Thymus (tissue), 11 donors: Measurements from ENCODE around the gene ZNF280A. TPM values are rescaled to one million over a fixed set of nuclear protein-coding genes. Genes with fewer than 3 reads are reported as not detected.
"Not testable (repeated sequence)": the region's sequence is repeated elsewhere in the genome, so short reads cannot be mapped to it uniquely, and the experiment has no call there.

Experiments
- DNase-seq, 9 donors: peaks; one replicate each; pipeline ENCODE4 v3.0.0-alpha.2; 2013; ENCODE audit warnings: low spot score in 9 of 9, low read depth in 6 of 9, missing footprints in 1 of 9
- H3K27ac ChIP-seq, 2 donors: one replicate each; pipeline ENCODE4 v1.5.1; 2013; ENCODE audit warnings: control low read depth in 1 of 2, low read depth in 1 of 2, low read length in 1 of 2, mild to moderate bottlenecking in 1 of 2, moderate library complexity in 1 of 2
- H3K27me3 ChIP-seq, 2 donors: one replicate each; pipeline ENCODE4 v1.5.1; 2013; ENCODE audit warnings: low read length in 1 of 2; ENCODE audit not compliant: control insufficient read depth in 2 of 2, insufficient read depth in 1 of 2
- H3K36me3 ChIP-seq, 2 donors: one replicate each; pipeline ENCODE4 v1.5.1; 2013; ENCODE audit warnings: low read length in 1 of 2, mild to moderate bottlenecking in 1 of 2, moderate library complexity in 1 of 2; ENCODE audit not compliant: control insufficient read depth in 2 of 2, insufficient read depth in 2 of 2
- H3K4me1 ChIP-seq, 2 donors: one replicate each; pipeline ENCODE4 v1.5.1; 2013; ENCODE audit warnings: low read length in 2 of 2; ENCODE audit not compliant: control insufficient read depth in 2 of 2, insufficient read depth in 2 of 2
- H3K4me3 ChIP-seq, 2 donors: one replicate each; pipeline ENCODE4 v1.5.1; 2013; ENCODE audit warnings: low read length in 2 of 2, control low read depth in 1 of 2, mild to moderate bottlenecking in 1 of 2
- H3K9me3 ChIP-seq, 2 donors: one replicate each; pipeline ENCODE4 v1.5.1; 2013; ENCODE audit warnings: low read length in 1 of 2, mild to moderate bottlenecking in 1 of 2; ENCODE audit not compliant: control insufficient read depth in 2 of 2, insufficient read depth in 1 of 2
- WGBS: extraction: QIAGEN DNeasy Blood & Tissue Kit; methylation state at CpG from one replicate; pipeline ENCODE4 v1.1.7; 2013; 5-methylcytosine and 5-hydroxymethylcytosine counted together
- polyA plus RNA-seq: library from polyadenylated mRNA; stranded (reverse); fragments of 200-250 nt; gene quantifications from one replicate; pipeline ENCODE4 v1.2.3, GENCODE V29; 2013
- total RNA-seq: library from RNA; stranded (reverse); fragments of 120-200 nt; gene quantifications from one replicate; pipeline ENCODE4 v1.2.4, GENCODE V29; 2013
- donor health status: healthy.

Gene ZNF280A
- total and polyA plus RNA-seq, 2 donors: 0.02 to 0.05 TPM

DNA sequence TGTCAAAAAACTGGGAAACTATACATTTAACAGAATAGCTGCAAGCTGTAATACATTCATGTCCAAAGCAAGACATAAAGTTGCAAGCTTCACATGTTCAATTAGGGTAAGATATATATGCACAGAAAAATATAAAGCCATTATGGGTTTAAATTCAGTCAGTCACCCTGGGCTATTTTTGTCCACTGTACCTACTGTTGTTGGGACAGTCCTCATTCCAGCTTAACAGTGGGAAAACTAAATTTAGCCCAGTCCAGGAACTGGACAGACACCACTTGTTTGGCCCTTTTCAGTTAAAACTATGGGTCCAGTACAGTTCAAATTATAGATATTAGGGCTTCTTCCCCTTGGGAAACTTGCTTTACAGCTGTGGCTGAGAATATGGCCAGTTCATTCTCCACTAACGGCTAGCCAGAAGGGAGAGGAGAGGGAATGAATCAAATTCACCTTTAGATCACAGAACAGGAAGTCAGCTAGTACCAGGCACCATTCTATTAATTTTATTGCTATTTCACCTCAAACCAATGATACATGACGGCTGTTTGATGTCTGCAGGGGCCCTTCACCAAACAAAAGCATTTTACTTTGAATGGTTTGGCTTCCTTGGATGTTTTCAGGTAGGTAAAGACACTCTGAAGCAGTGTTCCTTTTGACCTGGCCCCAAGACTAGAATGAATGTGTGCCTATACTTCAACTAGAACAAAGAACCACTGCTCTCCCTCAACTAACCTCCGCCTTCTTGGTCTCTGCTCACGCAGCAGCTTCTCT, 33.8 kb downstream of the ZNF280A start:
- H3K27ac ChIP-seq: no peak overlapping the region
- H3K36me3 ChIP-seq: peaks cover 0 to 2% of the 10 kb centered on the region in 2 donors
- WGBS: 98% methylated on average over 4 of the region's 4 CpGs
- DNase-seq: no peak
- H3K9me3 ChIP-seq: no peaks in the 10 kb centered on the region
- H3K4me1 ChIP-seq: no peaks in the 10 kb centered on the region
- H3K27me3 ChIP-seq: no peaks in the 10 kb centered on the region
- no peak overlapping the region for H3K4me3 ChIP-seq

DNA sequence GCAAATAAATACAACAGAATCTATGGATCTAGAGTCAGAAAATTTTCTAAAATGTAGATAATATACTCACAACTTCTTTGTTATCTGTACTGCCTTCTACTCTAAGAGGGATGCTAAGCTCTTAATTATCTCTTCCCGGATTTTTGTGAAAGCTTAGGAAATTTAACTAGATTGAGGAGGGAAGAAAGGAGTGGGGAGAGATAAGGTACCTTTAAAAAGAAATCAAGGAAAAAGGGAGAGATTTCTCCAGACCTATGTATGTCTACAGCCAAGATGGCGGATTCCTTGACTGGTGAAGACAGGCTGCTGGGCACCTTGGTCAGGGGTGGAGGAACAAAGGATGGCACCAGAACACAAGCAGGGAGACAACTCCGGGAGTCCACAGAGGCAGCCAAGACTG, 34.5 kb downstream of the ZNF280A start:
- 98% methylated on average over 3 of the region's 3 CpGs for WGBS
- no peaks in the 10 kb centered on the region for H3K4me1 ChIP-seq
- no peak overlapping the region for H3K27ac ChIP-seq
- H3K27me3 ChIP-seq: no peaks in the 10 kb centered on the region
- no peak overlapping the region for H3K4me3 ChIP-seq
- DNase-seq: no peak
- H3K36me3 ChIP-seq: peaks cover 0 to 2% of the 10 kb centered on the region in 2 donors
- no peaks in the 10 kb centered on the region for H3K9me3 ChIP-seq

DNA sequence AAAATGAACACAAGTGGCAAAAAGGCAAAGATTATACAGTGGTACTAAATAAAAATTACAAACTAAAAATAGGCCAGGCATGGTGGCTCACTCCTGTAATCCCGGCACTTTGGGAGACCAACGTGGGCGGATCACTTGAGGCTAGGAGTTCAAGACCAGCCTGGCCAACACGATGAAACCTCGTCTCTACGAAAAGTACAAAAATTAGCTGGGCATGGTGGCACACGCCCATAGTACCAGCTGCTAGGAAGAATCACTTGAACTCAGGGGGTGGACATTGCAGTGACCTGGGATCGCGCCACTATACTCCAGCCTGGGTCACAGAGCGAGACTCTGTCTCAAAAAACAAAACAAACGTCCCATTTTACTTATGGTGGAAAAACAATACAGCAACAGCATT, 36.0 kb downstream of the ZNF280A start:
- Histone ChIP-seq H3K27ac (no peak overlapping the region), H3K27me3 (no peaks in the 10 kb centered on the region), H3K9me3 (no peaks in the 10 kb centered on the region), H3K4me1 (no peaks in the 10 kb centered on the region), H3K36me3 (peaks cover 0 to 2% of the 10 kb centered on the region in 2 donors), H3K4me3 (no peak overlapping the region)
- 98% methylated on average over 11 of the region's 11 CpGs for WGBS
- DNase-seq: no peak

DNA sequence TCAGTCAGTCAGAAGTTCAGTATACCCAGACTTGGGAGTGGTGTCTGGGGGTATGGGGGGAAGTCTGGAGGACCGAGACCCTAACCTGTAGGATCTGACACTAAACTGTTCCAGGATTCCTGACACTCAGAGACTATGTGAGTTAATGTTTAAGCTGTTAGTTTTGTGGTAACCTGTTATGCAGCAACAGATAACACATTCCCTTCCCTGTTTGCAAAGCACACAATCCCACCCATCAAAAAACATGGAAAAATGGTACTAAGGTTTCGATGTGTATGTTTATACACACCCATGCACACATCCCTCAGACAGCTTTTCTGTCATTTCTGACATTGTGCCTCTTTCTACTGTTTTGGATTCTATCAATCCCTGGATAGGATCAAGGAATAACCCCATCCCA, 39.1 kb downstream of the ZNF280A start:
- H3K27me3 ChIP-seq: no peaks in the 10 kb centered on the region
- DNase-seq: no peak
- no peak overlapping the region for H3K4me3 ChIP-seq
- no peaks in the 10 kb centered on the region for H3K36me3 ChIP-seq
- H3K27ac ChIP-seq: no peak overlapping the region
- H3K4me1 ChIP-seq: no peaks in the 10 kb centered on the region
- WGBS: 97% methylated on average over 2 of the region's 2 CpGs
- no peaks in the 10 kb centered on the region for H3K9me3 ChIP-seq

- no peaks in the 10 kb centered on the region for H3K4me1 ChIP-seq
- no peaks in the 10 kb centered on the region for H3K36me3 ChIP-seq
- H3K27ac ChIP-seq: no peak overlapping the region
- no peaks in the 10 kb centered on the region for H3K9me3 ChIP-seq
- no peak overlapping the region for H3K4me3 ChIP-seq
- H3K27me3 ChIP-seq: no peaks in the 10 kb centered on the region
- DNase-seq: no peak
- 97% methylated on average over 5 of the region's 5 CpGs for WGBS
Observed at GRCh38 chr22:22479999-22480532, 40.0 kb downstream of the ZNF280A start.

- no peak overlapping the region for H3K4me3 ChIP-seq
- no peaks in the 10 kb centered on the region for H3K36me3 ChIP-seq
- no peaks in the 10 kb centered on the region for H3K9me3 ChIP-seq
- 97% methylated on average over 2 of the region's 2 CpGs for WGBS
- H3K27ac ChIP-seq: no peak overlapping the region
- no peak for DNase-seq
- H3K4me1 ChIP-seq: no peaks in the 10 kb centered on the region
- no peaks in the 10 kb centered on the region for H3K27me3 ChIP-seq
Observed at GRCh38 chr22:22479116-22479515, 41.0 kb downstream of the ZNF280A start.

GRCh38 chr22:22478470-22478869, 41.6 kb downstream of the ZNF280A start:
- no peak overlapping the region for H3K27ac ChIP-seq
- no peaks in the 10 kb centered on the region for H3K27me3 ChIP-seq
- no peaks in the 10 kb centered on the region for H3K9me3 ChIP-seq
- H3K36me3 ChIP-seq: no peaks in the 10 kb centered on the region
- H3K4me1 ChIP-seq: no peaks in the 10 kb centered on the region
- H3K4me3 ChIP-seq: no peak overlapping the region
- DNase-seq: no peak

GRCh38 chr22:22474733-22475132, 45.3 kb downstream of the ZNF280A start:
- 61% methylated on average over 2 of the region's 2 CpGs for WGBS
- H3K9me3 ChIP-seq: no peaks in the 10 kb centered on the region
- H3K27me3 ChIP-seq: no peaks in the 10 kb centered on the region
- no peaks in the 10 kb centered on the region for H3K4me1 ChIP-seq
- no peak overlapping the region for H3K4me3 ChIP-seq
- H3K27ac ChIP-seq: no peak overlapping the region
- no peak for DNase-seq
- no peaks in the 10 kb centered on the region for H3K36me3 ChIP-seq

- WGBS: 94% methylated on average over 5 of the region's 5 CpGs
- DNase-seq, H3K4me1 ChIP-seq, H3K27ac ChIP-seq, H3K36me3 ChIP-seq, H3K9me3 ChIP-seq, H3K4me3 ChIP-seq, H3K27me3 ChIP-seq: not testable (repeated sequence)
Observed at GRCh38 chr22:22471104-22471503, 49.0 kb downstream of the ZNF280A start.
